Measurements from ENCODE around the gene ATP8A1. TPM values are rescaled to one million over a fixed set of nuclear protein-coding genes. Genes with fewer than 3 reads are reported as not detected.

Gene ATP8A1
- total RNA-seq, 2 experiments from 2014 or later = 80.0 to 141 TPM

DNA sequence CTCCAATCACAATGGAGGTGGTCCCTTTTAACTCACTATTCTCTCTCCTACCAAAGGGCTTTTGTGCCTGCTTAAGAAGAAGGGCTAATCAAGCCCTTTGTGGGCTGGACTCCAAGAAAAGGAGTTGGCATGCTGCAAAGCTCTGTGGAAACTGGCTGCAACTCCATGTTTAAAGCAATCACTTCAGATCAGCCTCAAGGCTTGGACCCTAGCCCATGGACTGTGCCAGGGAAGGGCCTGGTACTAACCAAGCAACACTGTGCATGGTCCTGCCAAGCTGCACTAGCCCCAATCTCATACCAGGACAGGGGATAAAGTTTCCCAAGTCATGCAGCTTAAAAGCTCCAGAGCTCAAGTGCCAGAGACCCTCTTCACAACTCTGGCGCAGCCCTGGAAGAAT is 86.7 kb downstream of the ATP8A1 start:
- peaks cover 10% of the 10 kb centered on the region for H3K4me1 ChIP-seq (ENCODE audit: insufficient read depth, low read length, poor library complexity, severe bottlenecking)
- ChIA-PET POLR2A (no interaction called here), CTCF (ENCODE audit: unreplicated experiment) (interaction anchor here (1.0 kb wide), 1 partner anchor 199 kb away, joined by 3 read pairs; no protein-coding TSS in a partner anchor)
- H3K4me3 ChIP-seq (ENCODE audit: low read depth, low read length, poor library complexity, severe bottlenecking) = no peak overlapping the region
- peaks cover 5% of the 10 kb centered on the region; the same call in 1 of the 2 replicates for H3K79me2 ChIP-seq (ENCODE audit: insufficient read depth, low read depth, low read length)
- H3K4me2 ChIP-seq (ENCODE audit: low read length) = no peak overlapping the region
- intact Hi-C loops (cut with micrococcal nuclease; ENCODE audit: unreplicated experiment) = no loop called here
- no peak for DNase-seq (ENCODE audit: low spot score)
- H3K27ac ChIP-seq (ENCODE audit: low read depth, low read length, poor library complexity, severe bottlenecking) = no peak overlapping the region
- TF ChIP-seq EZH2phosphoT487 (IDR thresholded peaks at IDR 0.05; ENCODE audit: borderline replicate concordance, low read depth, low read length) = no peak
- TF ChIP-seq, protein P1, sequence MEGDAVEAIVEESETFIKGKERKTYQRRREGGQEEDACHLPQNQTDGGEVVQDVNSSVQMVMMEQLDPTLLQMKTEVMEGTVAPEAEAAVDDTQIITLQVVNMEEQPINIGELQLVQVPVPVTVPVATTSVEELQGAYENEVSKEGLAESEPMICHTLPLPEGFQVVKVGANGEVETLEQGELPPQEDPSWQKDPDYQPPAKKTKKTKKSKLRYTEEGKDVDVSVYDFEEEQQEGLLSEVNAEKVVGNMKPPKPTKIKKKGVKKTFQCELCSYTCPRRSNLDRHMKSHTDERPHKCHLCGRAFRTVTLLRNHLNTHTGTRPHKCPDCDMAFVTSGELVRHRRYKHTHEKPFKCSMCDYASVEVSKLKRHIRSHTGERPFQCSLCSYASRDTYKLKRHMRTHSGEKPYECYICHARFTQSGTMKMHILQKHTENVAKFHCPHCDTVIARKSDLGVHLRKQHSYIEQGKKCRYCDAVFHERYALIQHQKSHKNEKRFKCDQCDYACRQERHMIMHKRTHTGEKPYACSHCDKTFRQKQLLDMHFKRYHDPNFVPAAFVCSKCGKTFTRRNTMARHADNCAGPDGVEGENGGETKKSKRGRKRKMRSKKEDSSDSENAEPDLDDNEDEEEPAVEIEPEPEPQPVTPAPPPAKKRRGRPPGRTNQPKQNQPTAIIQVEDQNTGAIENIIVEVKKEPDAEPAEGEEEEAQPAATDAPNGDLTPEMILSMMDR (conservative IDR thresholded peaks at IDR 0.05; ENCODE audit: low read length) = no peak
- no TSS peak for BruUV-seq (replicated peaks)
- no peak overlapping the region for H2AFZ ChIP-seq (ENCODE audit: low read length)
- no peaks in the 10 kb centered on the region for H3K9me3 ChIP-seq (ENCODE audit: low read length)
- no peaks in the 10 kb centered on the region for H3K9me2 ChIP-seq (ENCODE audit: insufficient read depth, low read length)
- peaks cover 95% of the 10 kb centered on the region for H3K36me3 ChIP-seq (ENCODE audit: insufficient read depth, low read length)
- H4K20me1 ChIP-seq (ENCODE audit: insufficient read depth, low read length) = no peaks in the 10 kb centered on the region

DNA sequence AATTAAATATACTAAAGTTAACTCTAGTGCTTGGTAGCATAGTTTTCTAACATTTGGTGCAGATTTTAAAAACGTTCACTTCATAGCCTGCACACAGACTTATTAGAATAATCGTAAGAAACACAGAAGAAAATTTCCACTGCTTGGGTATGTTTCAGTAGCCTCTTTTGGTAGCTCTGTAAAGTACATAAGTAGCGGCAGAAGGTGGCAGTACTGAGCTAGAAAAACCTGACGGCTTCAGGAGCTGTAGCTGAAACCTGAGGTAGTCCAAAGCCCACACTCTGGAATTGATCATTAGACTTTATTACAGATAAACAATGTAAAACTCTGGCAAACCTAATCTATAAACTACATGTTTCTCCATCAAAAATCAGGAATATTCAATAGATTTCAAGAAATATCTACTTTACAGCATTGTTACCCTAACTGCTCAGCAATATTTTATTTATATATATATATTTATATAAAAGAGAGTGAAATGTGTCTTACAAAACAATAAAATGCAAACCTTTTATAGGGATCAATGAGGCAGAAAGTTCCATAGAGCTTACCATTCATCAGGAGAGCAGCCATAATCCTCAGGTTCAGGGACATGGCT is 88.2 kb downstream of the ATP8A1 start:
- H3K9me3 ChIP-seq (ENCODE audit: low read length) = no peaks in the 10 kb centered on the region
- H3K9me2 ChIP-seq (ENCODE audit: insufficient read depth, low read length) = no peaks in the 10 kb centered on the region
- H2AFZ ChIP-seq (ENCODE audit: low read length) = no peak overlapping the region
- H3K36me3 ChIP-seq (ENCODE audit: insufficient read depth, low read length) = peaks cover 95% of the 10 kb centered on the region
- peaks cover 10% of the 10 kb centered on the region for H3K4me1 ChIP-seq (ENCODE audit: insufficient read depth, low read length, poor library complexity, severe bottlenecking)
- ChIA-PET CTCF (ENCODE audit: unreplicated experiment) (interaction anchor here (0.6 to 1.2 kb wide), 5 partner anchors 14 to 199 kb away, joined by 3 to 7 read pairs (median 6); partner anchors contain the start of gene ATP8A1), POLR2A (interaction anchor here (0.8 to 1.0 kb wide), 2 partner anchors 73 to 87 kb away, joined by 3 to 4 read pairs; no protein-coding TSS in a partner anchor)
- no peak overlapping the region for H3K4me2 ChIP-seq (ENCODE audit: low read length)
- BruUV-seq (replicated peaks) = no TSS peak
- no peak overlapping the region for H3K4me3 ChIP-seq (ENCODE audit: low read depth, low read length, poor library complexity, severe bottlenecking)
- DNase-seq (ENCODE audit: low spot score) = peak; percentile 84
- intact Hi-C loops (cut with micrococcal nuclease; ENCODE audit: unreplicated experiment) = loop anchor here (1.0 to 5.0 kb wide), 5 partner anchors 69 to 297 kb away; no protein-coding TSS in a partner anchor
- H3K27ac ChIP-seq (ENCODE audit: low read depth, low read length, poor library complexity, severe bottlenecking) = peak overlapping the region; percentile 10
- no peak for TF ChIP-seq EZH2phosphoT487 (IDR thresholded peaks at IDR 0.05; ENCODE audit: borderline replicate concordance, low read depth, low read length)
- TF ChIP-seq, protein P1 (conservative IDR thresholded peaks at IDR 0.05; ENCODE audit: low read length) = peak; percentile 97
- H4K20me1 ChIP-seq (ENCODE audit: insufficient read depth, low read length) = no peaks in the 10 kb centered on the region
- peaks cover 5% of the 10 kb centered on the region; the same call in 1 of the 2 replicates for H3K79me2 ChIP-seq (ENCODE audit: insufficient read depth, low read depth, low read length)

DNA sequence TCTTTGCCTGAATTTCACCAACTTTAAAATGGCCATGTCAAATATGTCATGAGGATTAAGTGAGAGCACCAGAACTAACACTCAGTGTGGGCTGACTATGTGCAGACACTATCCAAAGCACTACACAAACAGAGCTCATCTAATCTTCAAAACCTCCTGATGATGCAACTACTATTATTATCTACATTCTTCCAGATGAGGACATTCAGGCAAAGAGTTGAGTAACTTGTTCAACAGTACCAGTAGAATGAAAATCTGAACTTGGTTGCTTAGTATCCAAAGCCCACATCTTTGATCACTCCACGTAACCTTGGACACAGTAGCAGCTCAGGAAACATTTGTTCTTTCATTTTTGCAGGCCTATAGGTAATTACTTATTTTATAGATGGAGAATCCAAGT is 90.1 kb downstream of the ATP8A1 start:
- POLR2A ChIA-PET = interaction anchor here (0.9 to 1.1 kb wide), 2 partner anchors 9 to 82 kb away, joined by 3 to 4 read pairs; no protein-coding TSS in a partner anchor
- no peak overlapping the region for H3K4me2 ChIP-seq (ENCODE audit: low read length)
- no TSS peak for BruUV-seq (replicated peaks)

More for the DNA sequence above, 90.1 kb downstream of the ATP8A1 start:
- CTCF ChIA-PET (ENCODE audit: unreplicated experiment) = no interaction called here
- Histone ChIP-seq H3K36me3 (ENCODE audit: insufficient read depth, low read length) (peaks cover 95% of the 10 kb centered on the region), H2AFZ (ENCODE audit: low read length) (no peak overlapping the region), H3K79me2 (ENCODE audit: insufficient read depth, low read depth, low read length) (peaks cover 5% of the 10 kb centered on the region; the same call in 1 of the 2 replicates), H3K9me3 (ENCODE audit: low read length) (no peaks in the 10 kb centered on the region), H4K20me1 (ENCODE audit: insufficient read depth, low read length) (no peaks in the 10 kb centered on the region), H3K9me2 (ENCODE audit: insufficient read depth, low read length) (no peaks in the 10 kb centered on the region), H3K4me3 (ENCODE audit: low read depth, low read length, poor library complexity, severe bottlenecking) (no peak overlapping the region), H3K27ac (ENCODE audit: low read depth, low read length, poor library complexity, severe bottlenecking) (no peak overlapping the region), H3K4me1 (ENCODE audit: insufficient read depth, low read length, poor library complexity, severe bottlenecking) (peaks cover 10% of the 10 kb centered on the region)
- no peak for TF ChIP-seq EZH2phosphoT487 (IDR thresholded peaks at IDR 0.05; ENCODE audit: borderline replicate concordance, low read depth, low read length)
- TF ChIP-seq, protein P1 (conservative IDR thresholded peaks at IDR 0.05; ENCODE audit: low read length) = no peak
- intact Hi-C loops (cut with micrococcal nuclease; ENCODE audit: unreplicated experiment) = loop anchor here (5.0 kb wide), 1 partner anchor 70 kb away; no protein-coding TSS in a partner anchor
- no peak for DNase-seq (ENCODE audit: low spot score)
